ENCODE measurements around the gene LIMCH1.

- TF ChIP-seq CTCF (IDR thresholded peaks at IDR 0.05; ENCODE audit: low read depth, low read length) (no peak), EZH2phosphoT487 (IDR thresholded peaks at IDR 0.05; ENCODE audit: low read depth) (no peak)
Measured at GRCh38 chr4:41509451-41509866, 28.5 kb upstream of the LIMCH1 start.
